GM21367 (cell line): ENCODE measurements around the gene MAP2K3.
A peak's percentile ranks its signal among the peaks of the same experiment; 100 is the strongest.
"Not testable (repeated sequence)": the region's sequence is repeated elsewhere in the genome, so short reads cannot be mapped to it uniquely, and the experiment has no call there.

ENCODE experiments used
- ATAC-seq: cut with Tn5 transposase; IDR thresholded peaks from one replicate; pipeline ENCODE4 v1.9.1; 2021; ENCODE audit not compliant: unreplicated experiment

Gene MAP2K3

GRCh38 chr17:21327921-21328320 lies 43.4 kb downstream of the MAP2K3 start:
- not testable (repeated sequence) for ATAC-seq

GRCh38 chr17:21328778-21329177 lies 44.3 kb downstream of the MAP2K3 start:
- not testable (repeated sequence) for ATAC-seq

- ATAC-seq = no peak
Observed at GRCh38 chr17:21330436-21331160, 46.1 kb downstream of the MAP2K3 start.

GRCh38 chr17:21336541-21337294 lies 52.2 kb downstream of the MAP2K3 start:
- not testable (repeated sequence) for ATAC-seq

GRCh38 chr17:21337981-21338625 lies 53.6 kb downstream of the MAP2K3 start:
- not testable (repeated sequence) for ATAC-seq

GRCh38 chr17:21339011-21339410 lies 54.5 kb downstream of the MAP2K3 start:
- no peak for ATAC-seq

- ATAC-seq = not testable (repeated sequence)
Observed at GRCh38 chr17:21339571-21339970, 55.1 kb downstream of the MAP2K3 start.

GRCh38 chr17:21340407-21340806 lies 55.9 kb downstream of the MAP2K3 start:
- ATAC-seq = not testable (repeated sequence)

- not testable (repeated sequence) for ATAC-seq
Observed at GRCh38 chr17:21341279-21341678, 56.8 kb downstream of the MAP2K3 start.

- not testable (repeated sequence) for ATAC-seq
Observed at GRCh38 chr17:21341925-21342540, 57.5 kb downstream of the MAP2K3 start.

- not testable (repeated sequence) for ATAC-seq
Observed at GRCh38 chr17:21343061-21343949, 58.8 kb downstream of the MAP2K3 start.

- not testable (repeated sequence) for ATAC-seq
Observed at GRCh38 chr17:21344801-21345200, 60.3 kb downstream of the MAP2K3 start.

- ATAC-seq = no peak
Observed at GRCh38 chr17:21345236-21345635, 60.7 kb downstream of the MAP2K3 start.

GRCh38 chr17:21346107-21346506 lies 61.6 kb downstream of the MAP2K3 start:
- ATAC-seq = not testable (repeated sequence)

GRCh38 chr17:21346651-21347250 lies 62.2 kb downstream of the MAP2K3 start:
- not testable (repeated sequence) for ATAC-seq

- not testable (repeated sequence) for ATAC-seq
Observed at GRCh38 chr17:21347660-21348059, 63.1 kb downstream of the MAP2K3 start.

- peak; percentile 46 for ATAC-seq
Observed at GRCh38 chr17:21348081-21348925, 63.8 kb downstream of the MAP2K3 start.

- ATAC-seq = not testable (repeated sequence)
Observed at GRCh38 chr17:21348926-21349261, 64.4 kb downstream of the MAP2K3 start.
